GM12875 (cell line): ENCODE data around the gene CDHR4.

ENCODE experiments used
- H3K4me3 ChIP-seq: one replicate; pipeline ENCODE4 v1.5.1; 2011; ENCODE audit warnings: low read depth, low read length, control low read depth
- CTCF ChIP-seq: IDR thresholded peaks from 2 replicates; pipeline ENCODE4 v1.5.1; 2011; ENCODE audit warnings: low read depth, mild to moderate bottlenecking, control low read depth, inconsistent platforms, low read length, moderate library complexity, borderline replicate concordance; ENCODE audit not compliant: insufficient read depth

The CDHR4 gene

GRCh38 chr3:49807431-49808114 lies 7.9 kb upstream of the CDHR4 start:
- peak overlapping the region; percentile 4 for H3K4me3 ChIP-seq
- no peak for TF ChIP-seq CTCF

- peak overlapping the region; percentile 5 for H3K4me3 ChIP-seq
- no peak for TF ChIP-seq CTCF
Observed at GRCh38 chr3:49806850-49807249, 7.2 kb upstream of the CDHR4 start.

GRCh38 chr3:49805897-49806701 lies 6.4 kb upstream of the CDHR4 start:
- H3K4me3 ChIP-seq: peak overlapping the region; percentile 46
- TF ChIP-seq CTCF: no peak

GRCh38 chr3:49805367-49805782 lies 5.7 kb upstream of the CDHR4 start:
- H3K4me3 ChIP-seq: peak overlapping the region; percentile 46
- TF ChIP-seq CTCF: no peak

GRCh38 chr3:49804141-49805041 lies 4.7 kb upstream of the CDHR4 start:
- H3K4me3 ChIP-seq: peak overlapping the region; percentile 77
- no peak for TF ChIP-seq CTCF

- peak overlapping the region; percentile 77 for H3K4me3 ChIP-seq
- no peak for TF ChIP-seq CTCF
Observed at GRCh38 chr3:49803465-49804140, 3.9 kb upstream of the CDHR4 start.
